Body of pancreas (tissue), 4 donors: ENCODE measurements around the gene TCTN3.

ENCODE experiments used
- CTCF ChIP-seq, 7 experiments: fragments of 450-650 bp in 4 of 7; fragments of 200-600 bp in 3 of 7; sonication (generic) in 3 of 7; IDR thresholded peaks; one replicate each; pipeline ENCODE4 v1.5.1; 2016 to 2019; ENCODE audit warnings: antibody characterized with exemption in 7 of 7
- POLR2A ChIP-seq, 3 donors: fragments of 450-650 bp; IDR thresholded peaks; one replicate each; pipeline ENCODE4 v1.6.1; 2016; ENCODE audit warnings: antibody characterized with exemption in 3 of 3, mild to moderate bottlenecking in 2 of 3

- TF ChIP-seq CTCF (IDR thresholded peaks at IDR 0.05) (no peak), POLR2A (IDR thresholded peaks at IDR 0.05) (no peak)
Measured at GRCh38 chr10:95635319-95635733, 58.4 kb downstream of the TCTN3 start.
